Eye (tissue), 1 donor: ENCODE data around the gene CHST10.
A peak's percentile ranks its signal among the peaks of the same experiment; 100 is the strongest.
"Not testable (repeated sequence)": the region's sequence is repeated elsewhere in the genome, so short reads cannot be mapped to it uniquely, and the experiment has no call there.

ENCODE experiments used
- DNase-seq: peaks from one replicate; pipeline ENCODE4 v3.0.0-alpha.2; 2015

Gene CHST10

DNA sequence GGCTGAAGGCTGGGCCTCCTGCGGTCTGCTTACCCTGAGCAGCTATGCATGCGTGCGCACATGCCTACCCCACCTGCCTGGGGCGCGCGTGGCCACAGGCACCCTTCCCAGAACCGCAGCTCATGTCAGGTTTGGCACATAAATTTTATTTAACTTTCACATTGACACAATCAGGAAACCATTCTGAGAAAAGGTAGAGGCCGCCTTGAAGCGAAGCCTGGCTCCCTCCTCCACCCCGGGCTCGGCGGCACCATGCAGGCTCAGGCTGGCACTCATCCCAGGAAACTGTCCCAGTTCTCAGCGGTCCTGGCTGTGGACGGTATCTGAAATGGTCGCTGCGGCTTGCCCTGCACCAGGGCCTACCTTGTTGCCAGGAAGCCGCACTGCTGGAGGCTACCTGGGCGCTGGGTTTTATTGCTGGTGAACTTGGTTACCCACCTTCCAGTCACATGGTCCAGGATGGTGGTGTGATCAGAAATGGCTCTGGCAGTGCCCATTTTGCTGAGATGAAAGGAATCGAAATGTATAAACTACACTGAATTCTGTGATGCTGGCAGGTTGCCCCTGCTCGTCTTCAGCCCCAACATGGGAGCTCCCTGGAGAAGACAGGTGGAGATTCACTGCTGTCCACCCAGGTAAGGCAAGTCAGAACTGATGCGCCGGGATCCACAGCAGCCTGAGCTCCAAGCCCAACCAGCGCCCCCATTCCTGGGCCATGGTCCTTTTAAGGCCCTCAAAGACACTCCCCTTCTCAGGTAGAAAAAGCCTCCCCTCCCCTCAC lies 25.5 kb downstream of the CHST10 start:
- no peak for DNase-seq

DNA sequence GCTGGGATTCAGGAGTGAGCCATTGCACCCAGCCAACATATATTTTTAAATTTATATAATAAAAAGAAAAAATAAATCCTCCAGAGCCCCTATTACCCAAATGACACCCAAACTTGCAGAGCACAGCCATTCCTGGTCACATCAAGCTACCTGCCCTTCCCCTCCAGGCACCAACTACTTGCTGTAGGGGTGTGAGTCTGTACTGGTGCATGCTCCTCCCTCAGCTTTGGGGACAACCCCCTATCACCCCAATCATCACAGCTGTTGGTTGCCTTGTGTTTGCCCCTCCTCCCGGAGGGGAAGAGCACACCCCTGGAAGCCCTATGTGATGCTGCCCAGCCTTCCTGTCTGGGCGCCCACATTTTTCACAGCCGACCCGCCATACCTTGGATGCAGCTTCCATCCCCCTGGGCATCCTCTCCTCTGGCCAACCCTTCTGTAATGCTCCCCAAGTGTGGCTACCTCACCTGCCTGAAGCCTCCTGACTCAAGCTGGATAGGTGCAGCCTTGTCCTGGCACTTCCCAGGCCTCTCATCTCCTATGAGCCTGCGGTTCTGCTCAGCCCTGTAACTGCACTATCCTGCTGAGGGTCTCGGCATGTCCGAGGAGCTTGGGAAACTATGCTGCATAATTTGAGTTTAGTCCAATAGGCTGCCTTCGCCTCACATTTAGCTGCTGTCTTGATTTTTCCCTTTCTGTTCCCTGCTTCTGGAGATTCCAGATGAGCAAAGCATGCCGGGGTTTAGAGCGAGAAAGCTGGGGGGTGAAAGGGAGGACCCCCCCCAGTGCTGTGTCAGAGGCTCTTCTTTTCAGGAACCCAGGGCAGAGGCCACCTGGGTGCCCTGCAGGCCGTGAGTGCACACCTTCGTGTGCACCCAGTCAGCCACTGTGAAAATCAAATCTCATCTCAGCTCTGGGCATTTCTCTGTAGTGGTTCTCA lies 27.2 kb downstream of the CHST10 start:
- no peak for DNase-seq

DNA sequence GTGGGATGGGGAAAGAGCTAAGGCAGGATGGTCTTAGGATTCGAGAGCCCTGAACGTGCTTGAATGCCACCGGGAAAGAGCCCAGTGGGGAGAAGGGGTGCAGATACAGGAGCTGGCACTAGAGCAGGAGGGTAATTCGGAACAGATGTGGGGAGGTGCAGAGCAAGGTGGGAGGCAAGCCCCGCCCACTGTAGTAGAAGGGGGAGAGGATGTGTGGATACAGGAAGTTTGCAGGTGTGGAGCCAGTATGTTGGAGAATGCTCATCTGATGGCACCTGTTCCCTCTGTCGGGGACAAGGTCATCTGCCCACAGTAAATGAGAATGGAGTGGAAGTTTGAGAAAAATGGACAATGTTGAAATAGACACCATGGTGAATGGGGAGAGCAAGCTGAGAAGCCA lies 28.8 kb downstream of the CHST10 start:
- no peak for DNase-seq

DNA sequence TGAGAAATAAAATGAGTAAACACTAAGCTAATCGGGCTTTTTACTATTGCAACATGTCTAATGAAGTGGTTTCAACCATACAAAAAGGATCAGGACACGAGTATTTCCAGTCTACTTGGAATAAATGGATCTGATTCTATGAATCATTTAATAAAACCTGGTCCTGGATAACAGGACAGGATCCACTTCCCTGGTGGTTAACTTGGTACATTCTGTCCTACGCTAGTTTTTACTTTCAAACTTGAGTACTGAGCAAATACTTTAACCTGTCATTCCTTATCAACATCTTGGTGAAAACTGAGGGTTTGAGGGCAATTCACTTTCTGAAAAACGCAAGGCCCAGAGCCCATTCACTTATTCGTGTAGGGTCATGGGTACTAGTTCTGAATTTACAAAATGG lies 33.5 kb downstream of the CHST10 start:
- no peak for DNase-seq

DNA sequence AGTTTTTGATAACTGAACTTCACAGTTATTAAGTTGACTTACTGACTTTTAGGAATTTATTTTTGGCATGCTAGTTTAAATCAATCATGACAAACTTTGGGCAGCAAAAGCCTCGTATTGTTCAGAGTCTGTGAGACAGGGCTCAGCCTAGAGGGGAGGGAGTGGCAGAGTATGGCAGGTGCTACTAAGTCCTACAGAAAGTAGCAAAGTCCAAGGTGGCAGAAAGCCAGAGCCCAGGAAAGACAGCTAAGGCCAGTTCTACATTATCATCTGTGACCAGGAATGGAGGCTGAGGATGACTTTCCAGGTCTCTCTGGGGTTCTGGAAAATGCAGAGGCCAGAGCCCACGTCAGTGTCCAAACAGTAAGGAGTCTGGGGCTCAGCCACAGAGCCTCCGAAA lies 34.2 kb downstream of the CHST10 start:
- DNase-seq: no peak

DNA sequence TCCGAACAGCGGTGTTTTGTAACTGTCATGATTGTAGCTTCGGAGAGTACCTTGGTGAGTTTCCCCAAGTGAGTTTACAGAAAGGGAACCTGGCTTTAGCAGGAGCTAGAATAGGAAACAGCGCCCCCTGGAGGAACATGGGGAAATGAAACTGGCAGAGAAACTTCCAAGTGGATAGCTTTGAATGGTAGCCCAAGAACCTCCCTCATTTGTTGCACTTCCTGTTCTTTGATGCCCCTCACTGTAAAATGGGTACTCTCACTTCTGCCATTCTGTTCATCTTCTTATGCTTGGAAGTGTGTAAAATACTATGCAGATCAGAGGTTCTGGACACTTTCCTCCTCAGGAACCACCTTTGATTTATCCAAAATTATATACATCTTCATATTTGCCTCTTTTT lies 36.2 kb downstream of the CHST10 start:
- peak; percentile 93 for DNase-seq

DNA sequence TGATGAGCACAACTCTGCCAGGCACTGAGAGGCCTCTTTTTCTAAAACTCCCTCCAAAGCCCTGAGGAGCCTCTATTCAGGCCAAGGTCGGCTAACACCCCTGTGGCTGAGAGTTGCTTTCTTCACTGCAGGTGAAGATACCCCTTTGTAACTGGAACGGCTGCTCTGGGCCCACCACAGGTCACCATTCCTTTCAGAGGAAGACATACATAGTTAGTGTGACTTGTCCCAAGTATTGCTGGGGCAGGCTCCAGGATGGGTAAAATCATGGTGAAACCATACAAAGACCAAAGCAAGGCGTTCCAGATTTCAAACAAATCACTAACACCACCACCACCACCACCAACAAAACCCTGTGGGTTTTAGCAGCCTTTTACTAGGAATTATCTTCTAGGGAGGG lies 36.8 kb downstream of the CHST10 start:
- no peak for DNase-seq

DNA sequence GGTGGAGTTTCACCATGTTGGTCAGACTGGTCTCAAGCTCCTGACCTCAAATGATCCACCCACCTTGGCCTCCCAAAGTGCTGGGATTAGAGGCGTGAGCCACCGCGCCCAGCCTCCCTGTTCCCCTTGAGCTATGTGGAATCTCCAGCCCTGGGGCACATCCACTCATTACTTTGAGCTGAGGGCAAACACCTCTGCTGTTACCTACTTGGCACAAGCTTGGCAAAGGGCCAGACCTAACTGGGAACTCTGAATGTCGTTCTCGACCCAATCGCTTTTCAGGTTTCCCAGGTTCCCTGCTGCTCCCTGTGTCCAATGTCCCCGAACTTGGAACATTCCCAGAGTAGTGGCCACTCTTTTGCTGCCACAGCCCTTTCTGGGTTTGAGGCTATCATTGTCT lies 40.6 kb downstream of the CHST10 start:
- DNase-seq: no peak

DNA sequence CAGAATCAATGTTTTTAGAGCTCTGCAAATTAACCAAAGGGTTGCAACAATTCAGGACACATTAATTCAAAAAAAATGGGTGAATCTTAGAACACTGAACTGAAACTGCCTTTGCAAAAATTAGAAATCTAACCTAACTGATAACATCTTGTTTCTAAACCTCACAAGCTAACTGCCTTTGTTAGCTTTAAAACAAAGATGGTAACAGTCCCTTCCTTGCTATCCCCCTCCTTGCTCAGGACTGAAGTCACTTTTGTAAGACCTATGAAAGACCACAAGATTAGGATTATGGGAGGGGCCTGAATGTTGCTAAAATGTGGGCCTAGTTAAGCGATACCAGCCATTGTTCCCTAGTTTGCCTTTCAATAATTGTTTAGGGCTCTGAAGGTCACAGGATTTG lies 50.3 kb downstream of the CHST10 start:
- DNase-seq: no peak

DNA sequence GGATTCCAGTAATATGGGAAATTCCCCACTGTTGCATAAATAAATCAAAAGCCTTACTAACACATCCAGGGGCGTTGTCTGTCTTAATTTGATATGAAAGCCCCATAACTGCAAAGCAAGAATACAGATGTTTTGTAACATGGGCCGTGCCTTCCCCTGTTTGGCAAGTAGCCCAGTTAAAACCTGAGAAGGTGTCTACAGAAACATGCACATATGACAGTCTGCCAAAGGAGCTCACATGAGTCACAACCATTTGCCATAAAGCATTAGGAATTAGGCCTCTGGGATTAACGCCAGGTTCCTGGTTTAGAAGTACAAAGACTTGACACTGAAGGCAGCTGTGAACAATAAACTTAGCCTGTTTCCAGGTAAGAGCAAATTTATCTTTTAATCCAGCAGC lies 52.0 kb downstream of the CHST10 start:
- peak; percentile 6 for DNase-seq

DNA sequence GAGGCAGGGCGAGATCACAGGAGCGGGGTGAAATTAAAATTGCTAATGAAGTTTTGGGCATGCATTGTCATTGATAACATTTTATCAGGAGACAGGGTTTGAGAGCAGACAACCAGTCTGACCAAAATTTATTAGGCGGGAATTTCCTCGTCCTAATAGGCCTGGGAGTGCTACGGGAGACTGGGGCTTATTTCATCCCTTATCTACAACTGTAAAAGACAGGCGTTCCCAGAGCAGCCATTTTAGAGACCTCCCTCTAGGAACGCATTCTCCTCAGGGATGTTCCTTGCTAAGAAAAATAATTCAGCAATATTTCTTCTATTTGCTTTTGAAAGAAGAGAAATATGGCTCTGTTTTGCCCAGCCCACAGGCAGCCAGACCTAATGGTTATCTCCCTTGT lies 55.2 kb downstream of the CHST10 start:
- DNase-seq: not testable (repeated sequence)

DNA sequence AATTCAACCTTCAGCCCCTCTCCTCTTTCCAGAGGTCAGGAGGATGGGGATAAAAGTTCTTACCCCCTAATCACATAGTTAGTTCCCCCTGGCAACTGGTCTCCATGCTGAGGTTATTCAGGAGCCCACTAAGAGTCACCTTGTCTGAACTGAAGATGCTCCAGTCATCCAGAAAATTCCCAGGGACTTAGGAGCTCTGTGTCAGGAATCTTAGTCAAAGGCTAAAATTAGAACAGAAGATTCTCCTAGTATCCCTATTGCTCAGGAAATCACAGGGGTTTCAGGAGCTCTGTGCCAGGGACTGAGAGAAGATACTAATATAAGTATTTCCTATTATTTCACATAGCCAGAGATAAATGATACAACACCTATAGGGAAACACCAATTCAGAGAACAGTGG lies 57.9 kb downstream of the CHST10 start:
- DNase-seq: no peak

DNA sequence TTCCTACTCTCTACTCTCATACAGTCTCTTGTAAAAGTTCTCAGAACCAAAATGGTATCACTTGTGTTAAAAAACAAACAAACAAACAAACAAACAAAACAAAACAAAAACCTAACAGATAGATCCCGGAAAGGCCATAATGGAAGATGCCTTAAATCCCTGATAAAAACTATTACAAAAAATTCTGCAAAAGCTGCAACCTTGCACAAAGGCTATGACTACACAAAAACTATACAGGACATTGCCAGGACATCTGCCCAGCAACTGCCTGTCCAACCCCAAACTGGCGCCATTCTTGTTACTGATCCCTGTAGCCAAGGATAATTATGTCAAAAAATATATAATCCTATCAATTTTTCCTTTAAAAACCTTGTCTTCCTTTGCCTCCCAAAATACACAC lies 58.9 kb downstream of the CHST10 start:
- no peak for DNase-seq

DNA sequence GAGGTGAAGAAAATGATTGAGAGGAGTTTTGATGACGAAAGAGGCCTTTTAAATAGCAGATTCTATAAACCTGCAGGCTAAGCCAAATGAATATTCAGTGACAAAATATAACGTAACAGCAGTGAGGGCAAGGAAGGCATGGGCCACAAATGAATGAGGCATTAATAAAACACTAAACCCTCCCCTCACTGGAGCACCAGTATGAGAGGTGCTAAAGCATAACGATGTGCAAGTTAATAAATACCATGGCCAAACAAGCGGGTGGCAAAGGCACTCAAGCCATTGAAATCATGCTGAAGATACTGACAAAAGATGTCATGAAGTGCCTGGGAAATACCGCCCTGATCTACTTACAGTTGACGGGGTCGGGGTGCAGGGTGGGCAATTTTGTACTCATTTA lies 64.9 kb downstream of the CHST10 start:
- no peak for DNase-seq

DNA sequence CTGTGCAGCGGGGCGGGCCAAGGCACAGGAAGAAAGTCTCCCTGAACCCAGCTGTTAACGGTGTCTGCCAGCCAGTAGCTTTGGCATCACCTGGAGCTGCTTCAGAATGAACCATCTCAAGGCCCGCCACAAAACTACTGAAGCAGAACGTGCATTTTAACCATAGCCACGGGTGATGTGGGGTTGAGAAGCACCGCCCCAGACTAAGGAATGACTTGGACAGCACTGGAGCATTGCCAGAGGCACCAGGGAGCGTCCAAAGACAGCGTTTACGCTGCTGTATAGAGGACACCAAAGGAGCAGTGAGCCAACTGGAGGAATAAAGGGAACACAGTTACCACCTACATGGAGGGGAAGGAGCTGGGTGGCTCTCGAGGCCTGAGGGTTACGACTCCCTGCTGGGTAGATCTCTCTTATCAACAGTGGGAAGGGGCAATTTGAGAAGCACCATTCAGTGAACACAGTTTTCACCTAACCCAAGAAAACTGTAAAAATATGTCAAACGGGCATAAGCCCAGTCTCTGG lies 66.7 kb downstream of the CHST10 start:
- DNase-seq: no peak

DNA sequence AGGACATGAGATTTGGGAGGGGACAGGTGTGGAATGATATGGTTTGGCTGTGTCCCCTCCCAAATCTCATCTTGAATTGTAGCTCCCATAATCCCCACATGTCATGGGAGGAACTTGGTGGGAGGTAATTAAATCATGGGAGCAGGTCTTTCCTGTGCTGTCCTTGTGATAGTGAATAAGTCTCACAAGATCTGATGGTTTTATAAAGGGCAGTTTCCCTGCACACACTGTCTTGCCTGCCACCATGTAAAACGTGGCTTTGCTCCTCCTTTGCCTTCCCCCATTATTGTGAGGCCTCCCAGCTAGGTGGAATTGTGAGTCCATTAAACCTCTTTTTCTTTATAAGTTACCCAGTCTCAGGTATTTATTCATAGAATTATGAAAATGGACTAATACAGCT lies 72.3 kb downstream of the CHST10 start:
- DNase-seq: not testable (repeated sequence)

DNA sequence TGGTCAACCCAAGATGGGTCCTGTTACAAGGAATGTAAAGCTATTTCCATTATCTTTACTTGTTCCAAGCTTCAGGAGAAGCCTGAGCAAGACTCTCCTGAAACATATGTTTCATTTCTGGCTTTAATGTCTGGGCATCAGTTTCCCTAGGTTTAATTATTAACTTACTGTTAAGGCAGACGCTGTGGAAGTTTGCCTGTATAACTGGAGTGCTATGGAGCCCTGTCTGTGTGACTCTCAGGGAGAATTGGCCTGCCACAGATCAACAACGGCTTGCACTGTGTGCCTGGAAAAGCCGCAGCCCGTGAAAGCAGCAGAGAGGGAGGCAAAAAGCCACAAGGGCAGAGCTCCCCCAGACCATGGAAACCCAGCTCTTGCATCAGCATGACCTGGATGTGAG lies 73.0 kb downstream of the CHST10 start:
- DNase-seq: no peak

DNA sequence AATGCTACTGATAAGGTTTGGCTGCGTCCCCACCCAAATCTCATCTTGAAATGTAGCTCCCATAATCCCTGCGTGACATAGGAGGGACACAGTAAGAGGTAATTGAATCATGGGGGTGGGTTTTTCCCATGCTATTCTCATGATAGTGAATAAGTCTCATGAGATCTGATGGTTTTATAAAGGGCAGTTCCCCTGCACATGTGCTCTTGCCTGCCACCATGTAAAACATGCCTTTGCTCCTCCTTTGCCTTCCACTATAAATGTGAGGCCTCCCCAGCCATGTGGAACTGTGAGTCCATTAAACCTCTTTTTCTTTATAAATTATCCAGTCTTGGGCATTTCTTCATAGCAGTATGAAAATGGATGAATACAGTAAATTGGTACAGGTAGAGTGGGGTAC lies 75.0 kb downstream of the CHST10 start:
- DNase-seq: not testable (repeated sequence)
